Activated CD8-positive, alpha-beta T cell treated with anti-CD3 and anti-CD28 coated beads for 36 hours (primary cell): ENCODE measurements around the gene SATB1. TPM values are rescaled to one million over a fixed set of nuclear protein-coding genes. Genes with fewer than 3 reads are reported as not detected.
A peak's percentile ranks its signal among the peaks of the same experiment; 100 is the strongest.
"Not testable (repeated sequence)": the region's sequence is repeated elsewhere in the genome, so short reads cannot be mapped to it uniquely, and the experiment has no call there.

Experiments
- ATAC-seq: fragments of 200-7000 bp; cut with Tn5 transposase; one replicate; pipeline ENCODE4 v1.10.0; 2021; ENCODE audit warnings: mild to moderate bottlenecking, moderate library complexity
- CTCF ChIA-PET: fragments of 350-600 bp; sonication (Branson Sonifier 250); formaldehyde crosslinking; loops from one replicate; lab custom pipeline; 2021; ENCODE audit warnings: antibody characterized with exemption; lab: Charles Lee
- POLR2A ChIA-PET: fragments of 350-600 bp; sonication (Branson Sonifier 250); formaldehyde crosslinking; loops from one replicate; lab custom pipeline; 2021; ENCODE audit warnings: antibody characterized with exemption; lab: Charles Lee
- DNase-seq: peaks from one replicate; pipeline ENCODE4 v3.0.0-alpha.2; 2020
- H3K27ac Mint-ChIP-seq: one replicate; pipeline ENCODE4 v1.8.0; 2021; ENCODE audit warnings: mild to moderate bottlenecking, mixed read lengths
- H3K27me3 Mint-ChIP-seq: one replicate; pipeline ENCODE4 v1.8.0; 2021; ENCODE audit warnings: mixed read lengths
- H3K36me3 Mint-ChIP-seq: one replicate; pipeline ENCODE4 v1.8.0; 2021; ENCODE audit warnings: low read depth, mixed read lengths
- H3K4me1 Mint-ChIP-seq: one replicate; pipeline ENCODE4 v1.8.0; 2021; ENCODE audit warnings: low read depth, mixed read lengths
- H3K4me3 Mint-ChIP-seq: one replicate; pipeline ENCODE4 v1.8.0; 2021; ENCODE audit warnings: mild to moderate bottlenecking, moderate library complexity, mixed read lengths
- H3K9me3 Mint-ChIP-seq: one replicate; pipeline ENCODE4 v1.8.0; 2021; ENCODE audit warnings: mixed read lengths
- intact Hi-C: fragments of 100-400 bp; cut with micrococcal nuclease; formaldehyde crosslinking; loops from one replicate; pipeline ENCODE4 v1.10.0; 2022
- total RNA-seq, 2 experiments: library from RNA; stranded (reverse); gene quantifications; one replicate each; pipeline ENCODE4 v1.2.3, GENCODE V29; 2021
- TF ChIP-seq, protein P1 (sequence below): fragments of 200-600 bp; IDR thresholded peaks from one replicate; pipeline ENCODE4 v1.8.0; 2022; ENCODE audit warnings: antibody characterized with exemption, mild to moderate bottlenecking

Gene SATB1
- total RNA-seq: 100 to 1,000 TPM; 208 to 213 TPM

DNA sequence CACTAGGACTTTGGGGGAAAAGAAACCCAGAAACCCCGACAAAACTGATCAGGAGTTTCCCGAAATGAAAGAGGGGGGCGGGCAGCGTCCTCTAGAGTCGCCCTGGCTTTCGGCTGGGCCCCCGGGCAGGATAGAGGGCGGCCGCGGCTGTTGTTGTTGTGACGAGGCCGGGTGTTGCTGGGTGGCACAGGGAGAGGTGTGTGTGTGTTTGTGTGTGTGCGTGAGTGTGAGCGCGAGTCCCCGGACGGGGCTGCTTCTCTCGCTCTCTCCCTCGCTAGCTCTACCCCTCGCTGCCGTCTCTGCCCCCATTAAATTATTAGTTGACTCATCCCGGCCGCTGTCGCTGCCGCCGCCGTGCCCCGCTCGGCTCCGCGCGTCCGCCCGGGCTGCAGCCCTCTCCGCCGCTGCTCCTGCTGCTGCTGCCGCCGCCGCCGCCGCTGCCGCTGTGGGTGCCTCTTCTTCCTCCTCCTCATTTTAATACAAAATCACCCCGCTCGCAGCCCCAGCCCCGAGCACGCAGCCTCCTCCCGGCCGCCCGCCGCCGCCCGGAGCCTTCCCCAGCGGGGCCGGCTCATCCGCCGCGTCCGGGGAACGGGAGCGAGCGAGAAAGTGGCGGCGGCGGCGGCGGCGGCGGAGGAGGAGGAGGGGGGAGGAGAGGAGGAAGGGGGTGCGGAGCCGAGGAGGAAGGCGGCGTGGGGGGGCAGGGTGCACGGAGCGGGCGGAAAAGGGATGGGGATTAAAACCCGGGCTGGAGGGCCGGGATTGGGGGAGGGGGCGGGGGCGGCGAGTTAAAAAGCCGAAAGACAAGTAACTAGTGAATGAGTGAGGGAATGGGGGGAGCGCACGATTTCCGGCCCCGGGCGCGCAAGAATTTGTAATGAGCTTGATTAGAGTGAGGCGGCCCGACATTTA is at the start of gene SATB1:
SATB1 (minus strand) TSS at position 611 of the 912 bp plus-strand sequence. CDS start 4,372 bp downstream, outside the sequence.
- no peaks in the 10 kb centered on the region for H3K9me3 Mint-ChIP-seq
- POLR2A ChIA-PET: interaction anchor here (0.6 to 13.2 kb wide), 10 partner anchors 8 to 333 kb away, joined by 3 to 330 read pairs (median 6); no protein-coding TSS in a partner anchor
- peak within 1 kb of the TSS; percentile 90 for H3K4me3 Mint-ChIP-seq
- peak within 1 kb of the TSS; percentile 97 for H3K27ac Mint-ChIP-seq
- H3K27me3 Mint-ChIP-seq: no peaks in the 10 kb centered on the region
- intact Hi-C loops: loop anchor here (2.0 to 5.0 kb wide), 2 partner anchors 18 to 317 kb away; no protein-coding TSS in a partner anchor
- TF ChIP-seq, protein P1, sequence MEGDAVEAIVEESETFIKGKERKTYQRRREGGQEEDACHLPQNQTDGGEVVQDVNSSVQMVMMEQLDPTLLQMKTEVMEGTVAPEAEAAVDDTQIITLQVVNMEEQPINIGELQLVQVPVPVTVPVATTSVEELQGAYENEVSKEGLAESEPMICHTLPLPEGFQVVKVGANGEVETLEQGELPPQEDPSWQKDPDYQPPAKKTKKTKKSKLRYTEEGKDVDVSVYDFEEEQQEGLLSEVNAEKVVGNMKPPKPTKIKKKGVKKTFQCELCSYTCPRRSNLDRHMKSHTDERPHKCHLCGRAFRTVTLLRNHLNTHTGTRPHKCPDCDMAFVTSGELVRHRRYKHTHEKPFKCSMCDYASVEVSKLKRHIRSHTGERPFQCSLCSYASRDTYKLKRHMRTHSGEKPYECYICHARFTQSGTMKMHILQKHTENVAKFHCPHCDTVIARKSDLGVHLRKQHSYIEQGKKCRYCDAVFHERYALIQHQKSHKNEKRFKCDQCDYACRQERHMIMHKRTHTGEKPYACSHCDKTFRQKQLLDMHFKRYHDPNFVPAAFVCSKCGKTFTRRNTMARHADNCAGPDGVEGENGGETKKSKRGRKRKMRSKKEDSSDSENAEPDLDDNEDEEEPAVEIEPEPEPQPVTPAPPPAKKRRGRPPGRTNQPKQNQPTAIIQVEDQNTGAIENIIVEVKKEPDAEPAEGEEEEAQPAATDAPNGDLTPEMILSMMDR: no peak
- H3K36me3 Mint-ChIP-seq: peaks cover 73% of the 10 kb centered on the region
- DNase-seq (peak; percentile 78), ATAC-seq (peak; percentile 17)
- H3K4me1 Mint-ChIP-seq: peaks cover 68% of the 10 kb centered on the region
- CTCF ChIA-PET: interaction anchor here (1.2 kb wide), 1 partner anchor 334 kb away, joined by 3 read pairs; no protein-coding TSS in a partner anchor

DNA sequence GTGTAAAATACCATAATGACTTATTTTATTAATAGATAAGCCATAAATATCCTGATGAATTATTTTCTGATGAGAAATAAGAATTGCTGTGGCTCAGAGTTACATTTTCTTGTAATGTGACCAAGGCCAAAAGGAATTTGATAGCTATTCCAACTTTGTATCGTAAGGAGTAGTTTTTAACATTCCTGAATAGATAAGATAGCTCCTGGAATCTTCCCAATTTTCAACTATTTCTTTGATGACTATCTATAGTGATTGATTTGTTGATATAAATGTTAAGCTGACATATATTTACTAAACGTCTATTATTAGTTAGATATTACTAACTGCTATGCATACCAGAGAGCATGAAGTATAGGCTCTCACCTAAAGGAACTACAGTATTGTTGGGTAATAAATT is 49.1 kb upstream of the SATB1 start:
- Mint-ChIP-seq H3K4me1 (peaks cover 11% of the 10 kb centered on the region), H3K27me3 (no peaks in the 10 kb centered on the region), H3K27ac (no peak overlapping the region), H3K9me3 (peaks cover 2% of the 10 kb centered on the region), H3K4me3 (no peak overlapping the region), H3K36me3 (peaks cover 27% of the 10 kb centered on the region)
- no peak for ATAC-seq
- ChIA-PET CTCF (interaction anchor here (1.7 kb wide), 1 partner anchor 284 kb away, joined by 4 read pairs; no protein-coding TSS in a partner anchor), POLR2A (interaction anchor here (1.4 kb wide), 1 partner anchor 28 kb away, joined by 3 read pairs; no protein-coding TSS in a partner anchor)
- intact Hi-C loops: no loop called here
- TF ChIP-seq, protein P1: no peak
- no peak for DNase-seq

DNA sequence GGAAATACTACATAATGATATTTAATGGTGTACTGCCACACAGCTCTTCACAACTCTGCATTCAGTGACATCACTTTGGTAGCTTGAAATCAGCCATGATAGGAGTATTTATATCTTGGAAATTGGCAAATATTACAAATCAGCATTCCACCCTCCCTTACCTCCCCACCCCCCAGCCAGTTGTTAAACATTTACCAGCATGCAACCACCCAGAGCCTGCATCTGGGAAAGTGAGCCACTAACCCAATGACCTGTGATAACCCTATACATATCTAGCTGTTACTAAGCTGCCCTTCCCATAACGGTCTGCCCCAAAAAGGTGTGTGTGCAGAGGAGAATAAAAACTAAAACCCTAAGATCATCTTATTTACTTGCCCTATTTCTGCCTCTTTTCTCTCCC is 44.6 kb upstream of the SATB1 start:
- DNase-seq (no peak), ATAC-seq (no peak)
- TF ChIP-seq, protein P1: no peak
- ChIA-PET CTCF (interaction anchor here (1.4 kb wide), 1 partner anchor 218 kb away, joined by 3 read pairs; no protein-coding TSS in a partner anchor), POLR2A (no interaction called here)
- intact Hi-C loops: no loop called here
- H3K4me3 Mint-ChIP-seq: no peak overlapping the region
- H3K27ac Mint-ChIP-seq: no peak overlapping the region
- peaks cover 60% of the 10 kb centered on the region for H3K36me3 Mint-ChIP-seq
- H3K27me3 Mint-ChIP-seq: no peaks in the 10 kb centered on the region
- H3K4me1 Mint-ChIP-seq: peaks cover 10% of the 10 kb centered on the region
- no peaks in the 10 kb centered on the region for H3K9me3 Mint-ChIP-seq

DNA sequence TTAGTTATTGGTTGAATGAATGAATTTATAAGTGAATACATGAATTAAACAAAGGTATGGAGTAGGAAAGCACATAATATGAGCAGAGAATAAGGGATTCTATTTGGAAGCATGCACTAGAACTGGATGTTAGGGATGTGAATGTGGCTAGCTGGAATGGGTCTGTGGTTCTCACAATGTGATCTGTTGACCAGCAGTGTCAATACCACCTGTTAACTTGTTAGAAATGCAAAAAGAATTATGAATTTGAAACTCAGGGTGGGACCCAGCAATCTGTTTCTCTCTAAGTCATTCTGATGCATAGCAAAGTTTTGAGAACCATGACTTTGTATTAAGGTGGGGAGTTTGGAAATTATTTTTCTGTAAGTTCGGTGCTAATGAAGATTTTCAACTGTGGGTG is 41.0 kb upstream of the SATB1 start:
- DNase-seq: no peak
- H3K4me1 Mint-ChIP-seq: peaks cover 10% of the 10 kb centered on the region
- no peak overlapping the region for H3K4me3 Mint-ChIP-seq
- TF ChIP-seq, protein P1: no peak
- peaks cover 66% of the 10 kb centered on the region for H3K36me3 Mint-ChIP-seq
- H3K27ac Mint-ChIP-seq: no peak overlapping the region
- ATAC-seq: no peak
- CTCF ChIA-PET: no interaction called here
- H3K27me3 Mint-ChIP-seq: no peaks in the 10 kb centered on the region
- peaks cover 3% of the 10 kb centered on the region for H3K9me3 Mint-ChIP-seq
- POLR2A ChIA-PET: no interaction called here
- intact Hi-C loops: no loop called here

DNA sequence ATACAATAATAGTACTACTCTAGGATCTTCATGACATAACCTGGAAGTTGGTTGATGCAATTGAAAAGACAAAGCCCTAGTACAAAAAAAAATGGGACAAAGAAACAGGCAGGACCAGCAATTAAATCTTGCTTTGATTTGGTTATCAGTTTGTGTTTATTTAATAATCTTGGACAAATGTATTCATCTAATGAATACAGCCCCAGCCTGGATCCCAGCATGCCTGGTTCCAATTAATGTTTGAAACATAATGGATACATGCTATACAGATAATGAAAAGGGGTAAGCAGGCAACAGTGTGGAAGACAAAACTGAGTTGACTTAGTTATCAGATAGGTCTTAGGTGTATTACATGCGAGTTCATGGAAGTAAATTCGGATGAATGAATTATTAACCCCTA is 29.6 kb upstream of the SATB1 start:
- Mint-ChIP-seq H3K27me3 (no peaks in the 10 kb centered on the region), H3K27ac (no peak overlapping the region), H3K4me3 (no peak overlapping the region), H3K4me1 (peaks cover 51% of the 10 kb centered on the region), H3K9me3 (peaks cover 31% of the 10 kb centered on the region), H3K36me3 (peaks cover 66% of the 10 kb centered on the region)
- no peak for DNase-seq
- TF ChIP-seq, protein P1: no peak
- intact Hi-C loops: no loop called here
- ChIA-PET POLR2A (no interaction called here), CTCF (interaction anchor here (0.9 to 1.0 kb wide), 2 partner anchors 8 to 260 kb away, joined by 3 to 5 read pairs; no protein-coding TSS in a partner anchor)
- no peak for ATAC-seq

DNA sequence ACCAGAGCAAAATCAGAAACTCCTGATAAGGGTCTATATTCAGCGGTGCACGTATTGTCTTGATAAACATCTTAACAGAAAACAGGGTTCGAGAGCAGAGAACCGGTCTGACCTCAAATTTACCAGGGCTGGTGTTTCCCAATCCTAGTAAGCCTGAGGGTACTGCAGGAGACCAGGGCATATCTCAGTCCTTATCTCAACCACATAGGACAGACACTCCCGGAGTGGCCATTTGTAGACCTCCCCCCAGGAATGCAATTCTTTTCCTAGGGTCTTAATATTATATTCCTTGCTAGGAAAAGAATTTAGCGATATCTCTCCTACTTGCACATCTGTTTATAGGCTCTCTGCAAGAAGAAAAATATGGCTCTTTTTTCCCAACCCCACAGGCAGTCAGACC is 24.5 kb upstream of the SATB1 start:
- POLR2A ChIA-PET: interaction anchor here (1.7 to 10.9 kb wide), 2 partner anchors 18 to 107 kb away, joined by 5 to 271 read pairs; no protein-coding TSS in a partner anchor
- Mint-ChIP-seq H3K4me1 (peaks cover 60% of the 10 kb centered on the region), H3K9me3 (peaks cover 25% of the 10 kb centered on the region), H3K36me3 (peaks cover 75% of the 10 kb centered on the region)
- ATAC-seq, DNase-seq, H3K27ac Mint-ChIP-seq, H3K27me3 Mint-ChIP-seq, H3K4me3 Mint-ChIP-seq: not testable (repeated sequence)
- CTCF ChIA-PET: interaction anchor here (1.0 kb wide), 1 partner anchor 10 kb away, joined by 4 read pairs; no protein-coding TSS in a partner anchor
- intact Hi-C loops: loop anchor here (5.0 kb wide), 1 partner anchor 198 kb away; no protein-coding TSS in a partner anchor
